ENCODE results near the gene OR10A4. TPM values are rescaled to one million over a fixed set of nuclear protein-coding genes. Genes with fewer than 3 reads are reported as not detected.
"Not testable (repeated sequence)": the region's sequence is repeated elsewhere in the genome, so short reads cannot be mapped to it uniquely, and the experiment has no call there.

Gene OR10A4
- total RNA-seq, 1 experiment from 2014 or later = not detected

DNA sequence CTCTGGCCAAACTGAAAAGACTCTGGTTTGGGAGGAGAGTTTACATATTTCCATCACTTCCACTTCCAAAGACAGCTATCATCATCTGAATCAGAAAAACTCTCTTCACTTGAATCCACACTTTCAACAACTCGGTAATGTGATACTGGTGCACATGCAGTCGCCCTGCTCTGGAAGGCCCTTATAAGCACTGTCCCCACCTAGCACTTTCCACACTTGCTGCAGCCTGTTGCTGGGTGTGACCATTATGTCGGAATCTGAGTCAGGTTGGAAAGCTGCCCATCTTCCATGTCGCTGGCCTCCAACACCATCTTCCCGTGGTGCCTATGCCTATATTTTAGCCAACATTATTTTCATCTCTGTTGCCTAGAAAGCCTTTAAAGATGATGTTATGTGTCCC, 32.1 kb upstream of the OR10A4 start:
- POLR2A ChIA-PET = no interaction called here
- H3K9me3 Mint-ChIP-seq (ENCODE audit: unreplicated experiment) = no peaks in the 10 kb centered on the region
- H3K36me3 ChIP-seq (ENCODE audit: control insufficient read depth, insufficient read depth, low read length) = no peaks in the 10 kb centered on the region
- no peaks in the 10 kb centered on the region for H3K36me3 Mint-ChIP-seq (ENCODE audit: insufficient read depth, unreplicated experiment)
- H3K27ac Mint-ChIP-seq (ENCODE audit: unreplicated experiment) = no peak overlapping the region
- no peak overlapping the region for H3K4me3 Mint-ChIP-seq (ENCODE audit: unreplicated experiment)
- BruUV-seq (replicated peaks) = no TSS peak
- no peaks in the 10 kb centered on the region for H3K4me1 Mint-ChIP-seq (ENCODE audit: low read depth, unreplicated experiment)
- TF ChIP-seq, protein P1, sequence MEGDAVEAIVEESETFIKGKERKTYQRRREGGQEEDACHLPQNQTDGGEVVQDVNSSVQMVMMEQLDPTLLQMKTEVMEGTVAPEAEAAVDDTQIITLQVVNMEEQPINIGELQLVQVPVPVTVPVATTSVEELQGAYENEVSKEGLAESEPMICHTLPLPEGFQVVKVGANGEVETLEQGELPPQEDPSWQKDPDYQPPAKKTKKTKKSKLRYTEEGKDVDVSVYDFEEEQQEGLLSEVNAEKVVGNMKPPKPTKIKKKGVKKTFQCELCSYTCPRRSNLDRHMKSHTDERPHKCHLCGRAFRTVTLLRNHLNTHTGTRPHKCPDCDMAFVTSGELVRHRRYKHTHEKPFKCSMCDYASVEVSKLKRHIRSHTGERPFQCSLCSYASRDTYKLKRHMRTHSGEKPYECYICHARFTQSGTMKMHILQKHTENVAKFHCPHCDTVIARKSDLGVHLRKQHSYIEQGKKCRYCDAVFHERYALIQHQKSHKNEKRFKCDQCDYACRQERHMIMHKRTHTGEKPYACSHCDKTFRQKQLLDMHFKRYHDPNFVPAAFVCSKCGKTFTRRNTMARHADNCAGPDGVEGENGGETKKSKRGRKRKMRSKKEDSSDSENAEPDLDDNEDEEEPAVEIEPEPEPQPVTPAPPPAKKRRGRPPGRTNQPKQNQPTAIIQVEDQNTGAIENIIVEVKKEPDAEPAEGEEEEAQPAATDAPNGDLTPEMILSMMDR (IDR thresholded peaks at IDR 0.05; ENCODE audit: insufficient read depth in 1 of 2, low read depth in 1 of 2, low read length in 1 of 2, severe bottlenecking in 1 of 2, unreplicated experiment in 1 of 2) = no peak
- no peaks in the 10 kb centered on the region for H3K9me3 ChIP-seq
- H3K4me3 ChIP-seq (ENCODE audit: low read depth, low read length) = no peak overlapping the region
- CTCF ChIA-PET = no interaction called here
- no peaks in the 10 kb centered on the region for H3K4me1 ChIP-seq
- H3K27me3 ChIP-seq (replicated peaks; ENCODE audit: control insufficient read depth, insufficient read depth, low read length) = no peaks in the 10 kb centered on the region
- intact Hi-C loops (cut with micrococcal nuclease; ENCODE audit: unreplicated experiment) = no loop called here
- peaks cover 18% of the 10 kb centered on the region for H3K27me3 Mint-ChIP-seq (ENCODE audit: insufficient read depth, unreplicated experiment)
- DNase-seq = no peak

DNA sequence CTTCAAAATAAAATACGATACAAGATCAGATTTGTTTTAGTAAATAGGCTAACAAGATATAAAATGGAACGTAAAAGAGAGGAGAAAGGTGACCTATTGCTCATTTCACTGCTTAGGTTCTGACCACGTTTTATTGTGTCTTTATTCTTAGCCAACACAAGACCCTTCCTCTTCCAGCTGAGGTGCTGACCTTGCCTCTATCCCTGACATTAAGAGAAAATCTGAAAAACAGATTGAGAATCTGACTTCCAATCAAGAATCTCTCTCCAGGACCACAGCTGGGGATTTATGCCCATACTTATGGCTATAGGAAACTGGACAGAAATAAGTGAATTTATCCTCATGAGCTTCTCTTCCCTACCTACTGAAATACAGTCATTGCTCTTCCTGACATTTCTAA, 31.0 kb upstream of the OR10A4 start, which contains the start of gene OR10A5:
OR10A5 (plus strand) TSS at position 301 of the 400 bp plus-strand sequence; CDS start at position 301, 0 bp downstream.
- no peaks in the 10 kb centered on the region for H3K4me1 ChIP-seq
- Mint-ChIP-seq H3K9me3 (ENCODE audit: unreplicated experiment) (no peaks in the 10 kb centered on the region), H3K4me1 (ENCODE audit: low read depth, unreplicated experiment) (no peaks in the 10 kb centered on the region), H3K27me3 (ENCODE audit: insufficient read depth, unreplicated experiment) (peaks cover 18% of the 10 kb centered on the region), H3K36me3 (ENCODE audit: insufficient read depth, unreplicated experiment) (no peaks in the 10 kb centered on the region), H3K4me3 (ENCODE audit: unreplicated experiment) (no peak within 1 kb of the TSS), H3K27ac (ENCODE audit: unreplicated experiment) (no peak within 1 kb of the TSS)
- intact Hi-C loops (cut with micrococcal nuclease; ENCODE audit: unreplicated experiment) = no loop called here
- no peaks in the 10 kb centered on the region for H3K9me3 ChIP-seq
- TF ChIP-seq, protein P1 (IDR thresholded peaks at IDR 0.05; ENCODE audit: insufficient read depth in 1 of 2, low read depth in 1 of 2, low read length in 1 of 2, severe bottlenecking in 1 of 2, unreplicated experiment in 1 of 2) = no peak
- no peaks in the 10 kb centered on the region for H3K36me3 ChIP-seq (ENCODE audit: control insufficient read depth, insufficient read depth, low read length)
- no peak within 1 kb of the TSS for H3K4me3 ChIP-seq (ENCODE audit: low read depth, low read length)
- DNase-seq = no peak
- BruUV-seq (replicated peaks) = no TSS peak
- H3K27me3 ChIP-seq (replicated peaks; ENCODE audit: control insufficient read depth, insufficient read depth, low read length) = no peaks in the 10 kb centered on the region
- CTCF ChIA-PET = no interaction called here
- POLR2A ChIA-PET = no interaction called here

DNA sequence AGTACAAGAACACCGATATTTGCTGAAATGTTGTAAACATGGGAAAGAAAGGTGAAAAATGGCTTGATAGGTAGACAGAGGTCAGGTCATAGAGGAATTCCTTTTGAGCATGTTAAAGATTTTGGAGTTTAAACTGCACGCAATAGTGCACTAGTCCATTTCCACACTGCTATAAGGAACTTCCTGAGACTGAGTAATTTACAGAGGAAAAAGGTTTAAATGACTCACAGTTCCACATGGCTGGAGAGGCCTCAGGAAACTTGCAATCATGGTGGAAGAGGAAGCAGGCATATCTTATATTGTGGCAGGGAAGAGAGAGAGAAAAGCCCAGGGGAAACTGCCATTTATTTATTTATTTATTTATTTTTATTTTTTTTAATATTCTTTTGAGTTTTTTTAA, 25.9 kb upstream of the OR10A4 start:
- Mint-ChIP-seq H3K4me3 (ENCODE audit: unreplicated experiment) (no peak overlapping the region), H3K27me3 (ENCODE audit: insufficient read depth, unreplicated experiment) (peaks cover 12% of the 10 kb centered on the region), H3K36me3 (ENCODE audit: insufficient read depth, unreplicated experiment) (no peaks in the 10 kb centered on the region), H3K4me1 (ENCODE audit: low read depth, unreplicated experiment) (no peaks in the 10 kb centered on the region), H3K9me3 (ENCODE audit: unreplicated experiment) (no peaks in the 10 kb centered on the region), H3K27ac (ENCODE audit: unreplicated experiment) (no peak overlapping the region)
- intact Hi-C loops (cut with micrococcal nuclease; ENCODE audit: unreplicated experiment) = no loop called here
- Histone ChIP-seq H3K9me3 (no peaks in the 10 kb centered on the region), H3K36me3 (ENCODE audit: control insufficient read depth, insufficient read depth, low read length) (no peaks in the 10 kb centered on the region), H3K4me1 (no peaks in the 10 kb centered on the region), H3K4me3 (ENCODE audit: low read depth, low read length) (no peak overlapping the region), H3K27me3 (replicated peaks; ENCODE audit: control insufficient read depth, insufficient read depth, low read length) (no peaks in the 10 kb centered on the region)
- ChIA-PET CTCF (no interaction called here), POLR2A (no interaction called here)
- no peak for DNase-seq
- BruUV-seq (replicated peaks) = no TSS peak
- TF ChIP-seq, protein P1 (IDR thresholded peaks at IDR 0.05; ENCODE audit: insufficient read depth in 1 of 2, low read depth in 1 of 2, low read length in 1 of 2, severe bottlenecking in 1 of 2, unreplicated experiment in 1 of 2) = no peak

DNA sequence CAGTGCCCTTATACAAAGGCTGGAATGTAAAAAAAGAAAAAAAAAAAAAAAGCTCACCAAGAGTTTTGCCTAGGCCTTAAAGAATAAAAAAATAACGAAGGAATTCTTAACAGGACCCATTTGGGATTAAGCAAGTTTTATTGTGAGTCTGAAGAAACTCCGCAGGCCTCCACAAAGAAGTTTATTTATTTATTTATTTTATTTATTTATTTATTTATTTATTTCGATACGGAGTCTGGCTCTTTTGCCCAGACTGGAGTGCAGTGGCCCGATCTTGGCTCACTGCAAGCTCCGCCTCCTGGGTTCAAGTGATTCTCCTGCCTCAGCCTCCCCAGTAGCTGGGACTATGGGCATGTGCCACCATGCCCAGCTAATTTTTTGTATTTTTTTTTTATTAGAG, 21.6 kb upstream of the OR10A4 start:
- H3K36me3 ChIP-seq (ENCODE audit: control insufficient read depth, insufficient read depth, low read length); H3K9me3 Mint-ChIP-seq (ENCODE audit: unreplicated experiment); DNase-seq; BruUV-seq (replicated peaks); H3K27me3 ChIP-seq (replicated peaks; ENCODE audit: control insufficient read depth, insufficient read depth, low read length); H3K4me1 ChIP-seq; H3K27ac Mint-ChIP-seq (ENCODE audit: unreplicated experiment); H3K9me3 ChIP-seq; H3K27me3 Mint-ChIP-seq (ENCODE audit: insufficient read depth, unreplicated experiment); H3K4me3 Mint-ChIP-seq (ENCODE audit: unreplicated experiment); H3K36me3 Mint-ChIP-seq (ENCODE audit: insufficient read depth, unreplicated experiment); CTCF ChIA-PET; intact Hi-C loops (cut with micrococcal nuclease; ENCODE audit: unreplicated experiment); H3K4me3 ChIP-seq (ENCODE audit: low read depth, low read length); H3K4me1 Mint-ChIP-seq (ENCODE audit: low read depth, unreplicated experiment); POLR2A ChIA-PET: not testable (repeated sequence)
